ENCODE data around the gene CBLN3.

DNA sequence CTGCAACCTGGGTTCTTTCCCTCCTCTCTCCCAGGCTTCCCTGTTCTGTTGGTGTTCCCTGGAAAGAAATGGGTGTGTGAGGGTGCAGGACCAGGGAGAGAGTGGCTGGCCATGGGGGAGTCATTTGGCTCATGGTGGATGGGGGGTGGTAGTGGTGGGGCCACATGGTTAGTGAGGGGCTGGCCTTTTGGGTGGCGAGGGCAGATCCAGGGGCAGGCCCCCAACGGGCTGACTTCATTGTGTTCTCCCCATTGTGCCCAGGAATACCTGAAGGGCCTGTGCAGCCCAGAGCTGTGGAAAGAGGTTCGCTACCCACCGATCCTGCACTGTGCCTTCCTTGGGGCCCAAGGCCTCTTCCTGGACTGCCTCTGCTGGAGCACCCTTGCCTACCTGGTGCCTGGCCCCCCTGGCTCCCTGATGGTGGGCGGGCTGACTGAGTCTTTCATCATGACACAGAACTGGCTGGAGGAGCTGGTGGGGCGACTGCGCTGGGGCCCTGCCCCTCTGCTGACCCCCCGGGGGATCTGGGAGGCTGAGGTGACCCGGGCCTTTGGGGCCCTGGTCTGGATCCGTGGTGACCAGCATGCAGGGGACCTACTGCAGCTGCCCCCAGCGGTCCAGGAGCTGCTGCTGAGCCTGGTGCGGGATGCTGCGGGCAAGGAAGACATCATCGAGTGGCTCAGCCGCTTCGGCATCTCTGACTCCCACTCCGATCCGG lies 21.7 kb downstream of the CBLN3 start:
- TF ChIP-seq BHLHE40 (IDR thresholded peaks at IDR 0.05; ENCODE audit: low read depth, low read length) (no peak), E2F6 (IDR thresholded peaks at IDR 0.05; ENCODE audit: borderline replicate concordance, low read depth) (no peak), MYC (IDR thresholded peaks at IDR 0.05; ENCODE audit: borderline replicate concordance, low read length) (no peak), MAFK (IDR thresholded peaks at IDR 0.05; ENCODE audit: partially characterized antibody) (no peak), POLR2A (IDR thresholded peaks at IDR 0.05; ENCODE audit: low read length) (no peak), NPAS2 (CRISPR knock-in tag; IDR thresholded peaks at IDR 0.05; ENCODE audit: borderline replicate concordance) (no peak)
- TF ChIP-seq, protein P1, sequence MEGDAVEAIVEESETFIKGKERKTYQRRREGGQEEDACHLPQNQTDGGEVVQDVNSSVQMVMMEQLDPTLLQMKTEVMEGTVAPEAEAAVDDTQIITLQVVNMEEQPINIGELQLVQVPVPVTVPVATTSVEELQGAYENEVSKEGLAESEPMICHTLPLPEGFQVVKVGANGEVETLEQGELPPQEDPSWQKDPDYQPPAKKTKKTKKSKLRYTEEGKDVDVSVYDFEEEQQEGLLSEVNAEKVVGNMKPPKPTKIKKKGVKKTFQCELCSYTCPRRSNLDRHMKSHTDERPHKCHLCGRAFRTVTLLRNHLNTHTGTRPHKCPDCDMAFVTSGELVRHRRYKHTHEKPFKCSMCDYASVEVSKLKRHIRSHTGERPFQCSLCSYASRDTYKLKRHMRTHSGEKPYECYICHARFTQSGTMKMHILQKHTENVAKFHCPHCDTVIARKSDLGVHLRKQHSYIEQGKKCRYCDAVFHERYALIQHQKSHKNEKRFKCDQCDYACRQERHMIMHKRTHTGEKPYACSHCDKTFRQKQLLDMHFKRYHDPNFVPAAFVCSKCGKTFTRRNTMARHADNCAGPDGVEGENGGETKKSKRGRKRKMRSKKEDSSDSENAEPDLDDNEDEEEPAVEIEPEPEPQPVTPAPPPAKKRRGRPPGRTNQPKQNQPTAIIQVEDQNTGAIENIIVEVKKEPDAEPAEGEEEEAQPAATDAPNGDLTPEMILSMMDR (IDR thresholded peaks at IDR 0.05), result no peak

All from A549 (cell line).